ENCODE measurements around the gene SNX5.

Gene SNX5

GRCh38 chr20:17941826-17942196, 26.8 kb downstream of the SNX5 start:
- no peak overlapping the region for H3K4me3 ChIP-seq (ENCODE audit: low read depth, low read length)
- TF ChIP-seq CTCF (IDR thresholded peaks at IDR 0.05; ENCODE audit: control insufficient read depth, extremely low read depth, insufficient read depth) = no peak
- no peak for DNase-seq (ENCODE audit: low read depth)

- DNase-seq (ENCODE audit: low read depth) = no peak
- no peak for TF ChIP-seq CTCF (IDR thresholded peaks at IDR 0.05; ENCODE audit: control insufficient read depth, extremely low read depth, insufficient read depth)
Observed at GRCh38 chr20:17941087-17941825, 27.3 kb downstream of the SNX5 start.

DNA sequence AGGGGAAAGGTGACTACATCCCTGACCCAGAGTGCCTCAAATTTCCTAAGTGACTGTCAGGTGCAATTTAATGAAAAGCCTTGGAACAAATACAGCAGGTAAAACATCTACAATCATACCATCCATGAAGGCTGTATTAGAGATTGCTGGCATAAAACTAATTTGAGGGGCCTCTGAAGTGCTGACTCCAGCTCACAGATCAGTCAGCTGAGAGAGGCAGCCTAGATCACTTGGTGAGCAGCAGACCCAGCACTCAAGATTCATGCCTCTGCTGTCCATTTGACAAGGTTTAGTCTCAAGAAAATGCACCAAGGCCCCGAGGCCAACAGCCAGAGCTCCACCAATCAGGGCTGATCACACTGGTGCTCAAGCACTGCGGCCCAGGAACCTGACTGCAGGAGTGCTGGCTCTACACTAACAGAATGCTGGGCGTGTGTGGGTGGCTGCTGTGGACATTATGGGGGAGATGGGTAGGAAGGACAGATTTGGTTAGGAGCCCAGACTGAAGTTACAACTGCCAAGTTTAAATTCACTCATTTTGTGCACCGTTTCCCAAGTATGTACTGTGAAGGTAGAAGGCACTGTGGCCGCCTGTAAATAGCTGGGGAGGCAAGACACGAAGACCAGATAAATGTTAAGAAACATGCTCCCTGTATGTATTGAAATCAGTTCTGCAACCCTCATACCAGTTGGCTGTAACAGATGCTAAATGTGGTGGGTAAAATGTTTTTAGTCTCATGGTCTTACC, 28.2 kb downstream of the SNX5 start:
- TF ChIP-seq CTCF (IDR thresholded peaks at IDR 0.05; ENCODE audit: control insufficient read depth, extremely low read depth, insufficient read depth) = no peak
- DNase-seq (ENCODE audit: low read depth) = no peak
- H3K4me3 ChIP-seq (ENCODE audit: low read depth, low read length) = no peak overlapping the region

More at GRCh38 chr20:17941087-17941825, 27.3 kb downstream of the SNX5 start:
- no peak overlapping the region for H3K4me3 ChIP-seq (ENCODE audit: low read depth, low read length)

GRCh38 chr20:17939622-17940223, 28.9 kb downstream of the SNX5 start:
- no peak overlapping the region for H3K4me3 ChIP-seq (ENCODE audit: low read depth, low read length)
- no peak for TF ChIP-seq CTCF (IDR thresholded peaks at IDR 0.05; ENCODE audit: control insufficient read depth, extremely low read depth, insufficient read depth)
- no peak for DNase-seq (ENCODE audit: low read depth)

GRCh38 chr20:17938871-17939619, 29.5 kb downstream of the SNX5 start:
- no peak for DNase-seq (ENCODE audit: low read depth)
- peak; percentile 68 for TF ChIP-seq CTCF (IDR thresholded peaks at IDR 0.05; ENCODE audit: control insufficient read depth, extremely low read depth, insufficient read depth)
- H3K4me3 ChIP-seq (ENCODE audit: low read depth, low read length) = no peak overlapping the region

DNA sequence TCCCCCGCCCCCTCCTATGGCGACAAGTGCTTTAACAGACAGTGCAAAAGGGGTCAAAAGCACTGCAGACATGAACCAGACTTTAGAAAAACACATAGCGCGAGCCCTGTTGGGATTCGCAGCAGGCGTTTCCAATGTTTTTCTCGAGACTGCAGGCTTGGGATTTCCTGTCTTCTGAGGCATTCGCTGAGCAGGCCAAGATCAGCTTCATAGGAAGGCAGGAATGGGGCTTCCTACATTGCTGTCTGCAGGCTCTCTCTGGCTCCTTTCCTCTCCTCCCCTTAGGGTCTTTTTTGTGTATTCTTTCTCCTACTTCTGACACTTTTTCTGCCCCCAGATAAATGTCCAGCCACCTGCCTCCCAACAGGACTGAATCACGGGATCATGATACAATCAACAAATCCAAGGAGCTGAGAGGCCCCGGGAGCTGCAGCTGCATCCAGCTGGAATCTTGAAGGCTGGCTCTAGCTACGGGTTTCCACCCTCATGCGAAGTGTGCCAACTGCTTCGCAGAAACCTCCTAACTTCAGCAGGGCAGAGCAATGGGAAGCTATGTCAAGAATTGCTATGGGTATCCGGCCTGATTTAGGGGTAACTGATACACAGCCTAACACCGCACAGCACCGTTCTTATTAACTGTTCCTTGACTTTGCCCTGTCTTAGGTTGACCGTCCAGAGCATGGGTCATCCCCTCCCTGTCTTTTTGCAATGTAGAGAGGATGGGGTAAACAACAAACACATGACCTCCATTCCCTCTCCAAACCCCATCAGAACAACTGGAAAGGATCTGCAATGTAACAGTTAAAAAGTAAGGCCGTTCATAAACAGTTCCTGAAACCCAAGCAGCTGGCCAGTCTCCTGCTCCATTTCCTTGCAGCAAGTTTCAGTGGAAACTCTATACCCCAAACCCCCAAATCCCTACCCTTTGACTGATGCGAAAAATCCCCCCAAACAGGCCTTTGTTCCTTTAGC, 31.5 kb downstream of the SNX5 start:
- no peak overlapping the region for H3K4me3 ChIP-seq (ENCODE audit: low read depth, low read length)
- TF ChIP-seq CTCF (IDR thresholded peaks at IDR 0.05; ENCODE audit: control insufficient read depth, extremely low read depth, insufficient read depth) = no peak
- no peak for DNase-seq (ENCODE audit: low read depth)
